Activated naive CD8-positive, alpha-beta T cell treated with anti-CD3 and anti-CD28 coated beads for 36 hours (primary cell): ENCODE data around the gene PRSS37. TPM values are rescaled to one million over a fixed set of nuclear protein-coding genes. Genes with fewer than 3 reads are reported as not detected.

Experiments used
- DNase-seq: peaks from one replicate; pipeline ENCODE4 v3.0.0; 2021
- H3K27ac Mint-ChIP-seq: one replicate; pipeline ENCODE4 v1.8.0; 2022; ENCODE audit warnings: mild to moderate bottlenecking, moderate library complexity, mixed read lengths
- H3K27me3 Mint-ChIP-seq: one replicate; pipeline ENCODE4 v1.8.0; 2022; ENCODE audit warnings: mild to moderate bottlenecking, mixed read lengths
- H3K36me3 Mint-ChIP-seq: one replicate; pipeline ENCODE4 v1.8.0; 2021; ENCODE audit warnings: mild to moderate bottlenecking, mixed read lengths
- H3K4me1 Mint-ChIP-seq: one replicate; pipeline ENCODE4 v1.8.0; 2021; ENCODE audit warnings: mixed read lengths
- H3K4me3 Mint-ChIP-seq: one replicate; pipeline ENCODE4 v1.8.0; 2022; ENCODE audit warnings: mild to moderate bottlenecking, moderate library complexity, mixed read lengths
- H3K9me3 Mint-ChIP-seq: one replicate; pipeline ENCODE4 v1.8.0; 2022; ENCODE audit warnings: mixed read lengths
- total RNA-seq, 2 experiments: library from RNA; stranded (reverse); gene quantifications; one replicate each; pipeline ENCODE4 v1.2.3, GENCODE V29; 2021

Gene PRSS37
- not detected for total RNA-seq

GRCh38 chr7:141841385-141841784, at the start of gene PRSS37:
PRSS37 (minus strand) TSS chr7:141841485; CDS start chr7:141841049, 436 bp downstream.
- no peaks in the 10 kb centered on the region for H3K9me3 Mint-ChIP-seq
- H3K4me1 Mint-ChIP-seq, result no peaks in the 10 kb centered on the region
- no peak within 1 kb of the TSS for H3K4me3 Mint-ChIP-seq
- DNase-seq, result no peak
- no peaks in the 10 kb centered on the region for H3K36me3 Mint-ChIP-seq
- H3K27me3 Mint-ChIP-seq, result no peaks in the 10 kb centered on the region
- no peak within 1 kb of the TSS for H3K27ac Mint-ChIP-seq

- H3K36me3 Mint-ChIP-seq, result no peaks in the 10 kb centered on the region
- H3K9me3 Mint-ChIP-seq, result no peaks in the 10 kb centered on the region
- peaks cover 6% of the 10 kb centered on the region for H3K4me1 Mint-ChIP-seq
- H3K27me3 Mint-ChIP-seq, result peaks cover 3% of the 10 kb centered on the region
- no peak overlapping the region for H3K27ac Mint-ChIP-seq
- DNase-seq, result no peak
- no peak overlapping the region for H3K4me3 Mint-ChIP-seq
These were observed 48.0 kb upstream of the PRSS37 start for GRCh38 chr7:141889321-141889720.

GRCh38 chr7:141884539-141885225, 43.4 kb upstream of the PRSS37 start:
- H3K9me3 Mint-ChIP-seq, result no peaks in the 10 kb centered on the region
- H3K4me3 Mint-ChIP-seq, result no peak overlapping the region
- DNase-seq, result no peak
- no peak overlapping the region for H3K27ac Mint-ChIP-seq
- no peaks in the 10 kb centered on the region for H3K36me3 Mint-ChIP-seq
- peaks cover 6% of the 10 kb centered on the region for H3K4me1 Mint-ChIP-seq
- H3K27me3 Mint-ChIP-seq, result peaks cover 10% of the 10 kb centered on the region

- Mint-ChIP-seq H3K9me3 (no peaks in the 10 kb centered on the region), H3K4me1 (peaks cover 6% of the 10 kb centered on the region), H3K27ac (no peak overlapping the region), H3K4me3 (no peak overlapping the region), H3K36me3 (no peaks in the 10 kb centered on the region), H3K27me3 (peaks cover 10% of the 10 kb centered on the region)
- no peak for DNase-seq
These were observed 39.7 kb upstream of the PRSS37 start for GRCh38 chr7:141880960-141881359.

- H3K36me3 Mint-ChIP-seq, result no peaks in the 10 kb centered on the region
- H3K4me1 Mint-ChIP-seq, result no peaks in the 10 kb centered on the region
- no peak overlapping the region for H3K4me3 Mint-ChIP-seq
- no peak for DNase-seq
- H3K9me3 Mint-ChIP-seq, result peaks cover 2% of the 10 kb centered on the region
- no peak overlapping the region for H3K27ac Mint-ChIP-seq
- peaks cover 7% of the 10 kb centered on the region for H3K27me3 Mint-ChIP-seq
These were observed 36.1 kb upstream of the PRSS37 start for GRCh38 chr7:141877365-141877764.

GRCh38 chr7:141876371-141876770, 35.1 kb upstream of the PRSS37 start:
- H3K9me3 Mint-ChIP-seq, result peaks cover 2% of the 10 kb centered on the region
- no peaks in the 10 kb centered on the region for H3K4me1 Mint-ChIP-seq
- H3K4me3 Mint-ChIP-seq, result no peak overlapping the region
- DNase-seq, result no peak
- H3K27ac Mint-ChIP-seq, result no peak overlapping the region
- peaks cover 2% of the 10 kb centered on the region for H3K27me3 Mint-ChIP-seq
- H3K36me3 Mint-ChIP-seq, result no peaks in the 10 kb centered on the region

GRCh38 chr7:141875453-141875852, 34.2 kb upstream of the PRSS37 start:
- H3K36me3 Mint-ChIP-seq, result no peaks in the 10 kb centered on the region
- peaks cover 2% of the 10 kb centered on the region for H3K9me3 Mint-ChIP-seq
- H3K4me1 Mint-ChIP-seq, result no peaks in the 10 kb centered on the region
- H3K4me3 Mint-ChIP-seq, result no peak overlapping the region
- H3K27ac Mint-ChIP-seq, result no peak overlapping the region
- H3K27me3 Mint-ChIP-seq, result no peaks in the 10 kb centered on the region
- no peak for DNase-seq

- Mint-ChIP-seq H3K27me3 (no peaks in the 10 kb centered on the region), H3K27ac (no peak overlapping the region), H3K9me3 (peaks cover 9% of the 10 kb centered on the region), H3K36me3 (no peaks in the 10 kb centered on the region), H3K4me3 (no peak overlapping the region), H3K4me1 (no peaks in the 10 kb centered on the region)
- DNase-seq, result no peak
These were observed 33.5 kb upstream of the PRSS37 start for GRCh38 chr7:141874787-141875186.

GRCh38 chr7:141872931-141873330, 31.6 kb upstream of the PRSS37 start:
- DNase-seq, result no peak
- H3K36me3 Mint-ChIP-seq, result no peaks in the 10 kb centered on the region
- no peaks in the 10 kb centered on the region for H3K4me1 Mint-ChIP-seq
- no peaks in the 10 kb centered on the region for H3K27me3 Mint-ChIP-seq
- H3K27ac Mint-ChIP-seq, result no peak overlapping the region
- H3K4me3 Mint-ChIP-seq, result no peak overlapping the region
- peaks cover 10% of the 10 kb centered on the region for H3K9me3 Mint-ChIP-seq

GRCh38 chr7:141866974-141867373, 25.7 kb upstream of the PRSS37 start:
- DNase-seq, result no peak
- H3K27me3 Mint-ChIP-seq, result no peaks in the 10 kb centered on the region
- H3K4me1 Mint-ChIP-seq, result no peaks in the 10 kb centered on the region
- no peaks in the 10 kb centered on the region for H3K36me3 Mint-ChIP-seq
- H3K27ac Mint-ChIP-seq, result no peak overlapping the region
- no peak overlapping the region for H3K4me3 Mint-ChIP-seq
- H3K9me3 Mint-ChIP-seq, result peaks cover 9% of the 10 kb centered on the region

GRCh38 chr7:141864765-141865447, 23.6 kb upstream of the PRSS37 start:
- Mint-ChIP-seq H3K4me1 (no peaks in the 10 kb centered on the region), H3K27ac (no peak overlapping the region), H3K9me3 (peaks cover 3% of the 10 kb centered on the region), H3K27me3 (no peaks in the 10 kb centered on the region), H3K4me3 (no peak overlapping the region), H3K36me3 (no peaks in the 10 kb centered on the region)
- no peak for DNase-seq

- H3K9me3 Mint-ChIP-seq, result peaks cover 9% of the 10 kb centered on the region
- H3K4me1 Mint-ChIP-seq, result no peaks in the 10 kb centered on the region
- H3K27ac Mint-ChIP-seq, result no peak overlapping the region
- DNase-seq, result no peak
- H3K27me3 Mint-ChIP-seq, result peaks cover 4% of the 10 kb centered on the region
- no peak overlapping the region for H3K4me3 Mint-ChIP-seq
- no peaks in the 10 kb centered on the region for H3K36me3 Mint-ChIP-seq
These were observed 18.9 kb upstream of the PRSS37 start for GRCh38 chr7:141860207-141860606.

GRCh38 chr7:141847996-141848395, 6.7 kb upstream of the PRSS37 start:
- H3K36me3 Mint-ChIP-seq, result peaks cover 2% of the 10 kb centered on the region
- peaks cover 10% of the 10 kb centered on the region for H3K9me3 Mint-ChIP-seq
- H3K27ac Mint-ChIP-seq, result no peak overlapping the region
- DNase-seq, result no peak
- H3K4me1 Mint-ChIP-seq, result no peaks in the 10 kb centered on the region
- H3K4me3 Mint-ChIP-seq, result no peak overlapping the region
- no peaks in the 10 kb centered on the region for H3K27me3 Mint-ChIP-seq

- no peak overlapping the region for H3K27ac Mint-ChIP-seq
- no peak for DNase-seq
- H3K9me3 Mint-ChIP-seq, result peaks cover 8% of the 10 kb centered on the region
- no peaks in the 10 kb centered on the region for H3K36me3 Mint-ChIP-seq
- no peaks in the 10 kb centered on the region for H3K27me3 Mint-ChIP-seq
- no peak overlapping the region for H3K4me3 Mint-ChIP-seq
- no peaks in the 10 kb centered on the region for H3K4me1 Mint-ChIP-seq
These were observed 3.0 kb upstream of the PRSS37 start for GRCh38 chr7:141844256-141844655.

- no peaks in the 10 kb centered on the region for H3K36me3 Mint-ChIP-seq
- no peak overlapping the region for H3K4me3 Mint-ChIP-seq
- no peak for DNase-seq
- no peaks in the 10 kb centered on the region for H3K9me3 Mint-ChIP-seq
- H3K27ac Mint-ChIP-seq, result no peak overlapping the region
- no peaks in the 10 kb centered on the region for H3K27me3 Mint-ChIP-seq
- H3K4me1 Mint-ChIP-seq, result no peaks in the 10 kb centered on the region
These were observed 1.6 kb upstream of the PRSS37 start for GRCh38 chr7:141842904-141843303.

- DNase-seq, result no peak
- no peak overlapping the region for H3K27ac Mint-ChIP-seq
- H3K36me3 Mint-ChIP-seq, result no peaks in the 10 kb centered on the region
- H3K9me3 Mint-ChIP-seq, result no peaks in the 10 kb centered on the region
- no peaks in the 10 kb centered on the region for H3K27me3 Mint-ChIP-seq
- H3K4me1 Mint-ChIP-seq, result no peaks in the 10 kb centered on the region
- no peak overlapping the region for H3K4me3 Mint-ChIP-seq
These were observed 577 bp downstream of the PRSS37 start for GRCh38 chr7:141840708-141841107.
